Activated naive CD8-positive, alpha-beta T cell treated with anti-CD3 and anti-CD28 coated beads for 36 hours (primary cell): ENCODE data around the gene AP1S3. TPM values are rescaled to one million over a fixed set of nuclear protein-coding genes. Genes with fewer than 3 reads are reported as not detected.
"Not testable (repeated sequence)": the region's sequence is repeated elsewhere in the genome, so short reads cannot be mapped to it uniquely, and the experiment has no call there.

Source experiments
- DNase-seq: peaks from one replicate; pipeline ENCODE4 v3.0.0; 2021
- H3K27ac Mint-ChIP-seq: one replicate; pipeline ENCODE4 v1.8.0; 2022; ENCODE audit warnings: mild to moderate bottlenecking, moderate library complexity, mixed read lengths
- H3K27me3 Mint-ChIP-seq: one replicate; pipeline ENCODE4 v1.8.0; 2022; ENCODE audit warnings: mild to moderate bottlenecking, mixed read lengths
- H3K36me3 Mint-ChIP-seq: one replicate; pipeline ENCODE4 v1.8.0; 2021; ENCODE audit warnings: mild to moderate bottlenecking, mixed read lengths
- H3K4me1 Mint-ChIP-seq: one replicate; pipeline ENCODE4 v1.8.0; 2021; ENCODE audit warnings: mixed read lengths
- H3K4me3 Mint-ChIP-seq: one replicate; pipeline ENCODE4 v1.8.0; 2022; ENCODE audit warnings: mild to moderate bottlenecking, moderate library complexity, mixed read lengths
- H3K9me3 Mint-ChIP-seq: one replicate; pipeline ENCODE4 v1.8.0; 2022; ENCODE audit warnings: mixed read lengths
- total RNA-seq, 2 experiments: library from RNA; stranded (reverse); gene quantifications; one replicate each; pipeline ENCODE4 v1.2.3, GENCODE V29; 2021

Gene AP1S3
- 10 to 100 TPM; 10.5 to 11.3 TPM for total RNA-seq

GRCh38 chr2:223837287-223838061 lies at the start of gene AP1S3:
AP1S3 (minus strand) TSS chr2:223837582; CDS start chr2:223837450, 132 bp downstream.
- Mint-ChIP-seq H3K4me3 (peak within 1 kb of the TSS; percentile 95), H3K4me1 (peaks cover 13% of the 10 kb centered on the region), H3K27me3 (peaks cover 8% of the 10 kb centered on the region), H3K36me3 (peaks cover 2% of the 10 kb centered on the region), H3K27ac (peak within 1 kb of the TSS; percentile 63), H3K9me3 (no peaks in the 10 kb centered on the region)
- peak; percentile 75 for DNase-seq

- Mint-ChIP-seq H3K9me3 (no peaks in the 10 kb centered on the region), H3K27ac (no peak overlapping the region), H3K27me3 (no peaks in the 10 kb centered on the region), H3K36me3 (peaks cover 35% of the 10 kb centered on the region), H3K4me3 (no peak overlapping the region), H3K4me1 (no peaks in the 10 kb centered on the region)
- no peak for DNase-seq
Observed at GRCh38 chr2:223887127-223887526, 49.7 kb upstream of the AP1S3 start.

GRCh38 chr2:223886726-223887125 lies 49.3 kb upstream of the AP1S3 start:
- Mint-ChIP-seq H3K4me1 (no peaks in the 10 kb centered on the region), H3K27ac (no peak overlapping the region)
- no peak for DNase-seq

GRCh38 chr2:223884399-223884798 lies 47.0 kb upstream of the AP1S3 start:
- no peaks in the 10 kb centered on the region for H3K4me1 Mint-ChIP-seq
- H3K36me3 Mint-ChIP-seq = peaks cover 29% of the 10 kb centered on the region
- H3K27ac Mint-ChIP-seq = no peak overlapping the region
- no peak overlapping the region for H3K4me3 Mint-ChIP-seq
- no peak for DNase-seq
- H3K27me3 Mint-ChIP-seq = no peaks in the 10 kb centered on the region
- no peaks in the 10 kb centered on the region for H3K9me3 Mint-ChIP-seq

More at GRCh38 chr2:223886726-223887125, 49.3 kb upstream of the AP1S3 start:
- Mint-ChIP-seq H3K36me3 (peaks cover 35% of the 10 kb centered on the region), H3K9me3 (no peaks in the 10 kb centered on the region), H3K27me3 (no peaks in the 10 kb centered on the region), H3K4me3 (no peak overlapping the region)

GRCh38 chr2:223882715-223883114 lies 45.3 kb upstream of the AP1S3 start:
- Mint-ChIP-seq H3K9me3 (no peaks in the 10 kb centered on the region), H3K4me3 (no peak overlapping the region), H3K27me3 (no peaks in the 10 kb centered on the region), H3K4me1 (no peaks in the 10 kb centered on the region), H3K36me3 (peaks cover 24% of the 10 kb centered on the region), H3K27ac (no peak overlapping the region)
- DNase-seq = no peak

GRCh38 chr2:223880796-223881195 lies 43.4 kb upstream of the AP1S3 start:
- H3K36me3 Mint-ChIP-seq = peaks cover 22% of the 10 kb centered on the region
- no peaks in the 10 kb centered on the region for H3K9me3 Mint-ChIP-seq
- no peaks in the 10 kb centered on the region for H3K27me3 Mint-ChIP-seq
- no peak overlapping the region for H3K4me3 Mint-ChIP-seq
- no peak overlapping the region for H3K27ac Mint-ChIP-seq
- DNase-seq = no peak
- no peaks in the 10 kb centered on the region for H3K4me1 Mint-ChIP-seq

GRCh38 chr2:223877721-223878410 lies 40.5 kb upstream of the AP1S3 start:
- no peak for DNase-seq
- H3K9me3 Mint-ChIP-seq = no peaks in the 10 kb centered on the region
- H3K4me1 Mint-ChIP-seq = no peaks in the 10 kb centered on the region
- H3K27me3 Mint-ChIP-seq = no peaks in the 10 kb centered on the region
- H3K27ac Mint-ChIP-seq = no peak overlapping the region
- H3K4me3 Mint-ChIP-seq = no peak overlapping the region
- H3K36me3 Mint-ChIP-seq = peaks cover 16% of the 10 kb centered on the region

- H3K9me3 Mint-ChIP-seq = no peaks in the 10 kb centered on the region
- no peaks in the 10 kb centered on the region for H3K27me3 Mint-ChIP-seq
- no peak overlapping the region for H3K4me3 Mint-ChIP-seq
- DNase-seq = no peak
- H3K36me3 Mint-ChIP-seq = peaks cover 22% of the 10 kb centered on the region
- H3K4me1 Mint-ChIP-seq = no peaks in the 10 kb centered on the region
- no peak overlapping the region for H3K27ac Mint-ChIP-seq
Observed at GRCh38 chr2:223873672-223874071, 36.3 kb upstream of the AP1S3 start.

GRCh38 chr2:223872772-223873171 lies 35.4 kb upstream of the AP1S3 start:
- not testable (repeated sequence) for H3K9me3 Mint-ChIP-seq, H3K27me3 Mint-ChIP-seq, H3K27ac Mint-ChIP-seq, H3K4me1 Mint-ChIP-seq, H3K4me3 Mint-ChIP-seq, DNase-seq
- peaks cover 22% of the 10 kb centered on the region for H3K36me3 Mint-ChIP-seq

- H3K9me3 Mint-ChIP-seq, H3K27me3 Mint-ChIP-seq, H3K27ac Mint-ChIP-seq, DNase-seq, H3K4me3 Mint-ChIP-seq, H3K4me1 Mint-ChIP-seq: not testable (repeated sequence)
- peaks cover 22% of the 10 kb centered on the region for H3K36me3 Mint-ChIP-seq
Observed at GRCh38 chr2:223871661-223872060, 34.3 kb upstream of the AP1S3 start.

GRCh38 chr2:223870840-223871611 lies 33.6 kb upstream of the AP1S3 start:
- no peak for DNase-seq
- Mint-ChIP-seq H3K4me3 (no peak overlapping the region), H3K36me3 (peaks cover 22% of the 10 kb centered on the region), H3K9me3 (no peaks in the 10 kb centered on the region), H3K27ac (no peak overlapping the region), H3K4me1 (peaks cover 7% of the 10 kb centered on the region), H3K27me3 (no peaks in the 10 kb centered on the region)

GRCh38 chr2:223868005-223868404 lies 30.6 kb upstream of the AP1S3 start:
- Mint-ChIP-seq H3K36me3 (peaks cover 12% of the 10 kb centered on the region), H3K4me3 (no peak overlapping the region), H3K9me3 (no peaks in the 10 kb centered on the region), H3K4me1 (peaks cover 20% of the 10 kb centered on the region), H3K27ac (no peak overlapping the region), H3K27me3 (no peaks in the 10 kb centered on the region)
- DNase-seq = no peak

- Mint-ChIP-seq H3K27ac (no peak overlapping the region), H3K36me3 (peaks cover 4% of the 10 kb centered on the region), H3K4me3 (peak overlapping the region; percentile 10), H3K4me1 (peaks cover 20% of the 10 kb centered on the region), H3K9me3 (no peaks in the 10 kb centered on the region), H3K27me3 (no peaks in the 10 kb centered on the region)
- DNase-seq = no peak
Observed at GRCh38 chr2:223865907-223866508, 28.6 kb upstream of the AP1S3 start.

GRCh38 chr2:223865124-223865523 lies 27.7 kb upstream of the AP1S3 start:
- no peak overlapping the region for H3K4me3 Mint-ChIP-seq
- no peaks in the 10 kb centered on the region for H3K36me3 Mint-ChIP-seq
- no peak for DNase-seq
- no peaks in the 10 kb centered on the region for H3K27me3 Mint-ChIP-seq
- H3K27ac Mint-ChIP-seq = no peak overlapping the region
- peaks cover 20% of the 10 kb centered on the region for H3K4me1 Mint-ChIP-seq
- no peaks in the 10 kb centered on the region for H3K9me3 Mint-ChIP-seq

- Mint-ChIP-seq H3K9me3 (no peaks in the 10 kb centered on the region), H3K27me3 (no peaks in the 10 kb centered on the region), H3K4me1 (peaks cover 20% of the 10 kb centered on the region), H3K36me3 (no peaks in the 10 kb centered on the region), H3K4me3 (no peak overlapping the region), H3K27ac (no peak overlapping the region)
- no peak for DNase-seq
Observed at GRCh38 chr2:223863491-223863890, 26.1 kb upstream of the AP1S3 start.
